GM12891 (cell line): ENCODE measurements around the gene NPIPA5.
"Not testable (repeated sequence)": the region's sequence is repeated elsewhere in the genome, so short reads cannot be mapped to it uniquely, and the experiment has no call there.

Experiments used
- PAX5 ChIP-seq: IDR thresholded peaks from 2 replicates; pipeline ENCODE4 v1.6.1; 2011; ENCODE audit warnings: low read length, moderate library complexity, mild to moderate bottlenecking; ENCODE audit not compliant: insufficient read depth, severe bottlenecking
- POLR2A ChIP-seq: IDR thresholded peaks from 2 replicates; pipeline ENCODE4 v1.6.1; 2011; ENCODE audit warnings: low read depth, low read length, control low read depth
- POLR2AphosphoS5 ChIP-seq: IDR thresholded peaks from 2 replicates; pipeline ENCODE4 v1.6.1; 2011; ENCODE audit warnings: low read depth, low read length, control low read depth

GRCh38 chr16:15324954-15325353 is 53.1 kb downstream of the NPIPA5 start:
- TF ChIP-seq POLR2AphosphoS5, POLR2A, PAX5: not testable (repeated sequence)
